ENCODE results near the gene MORN1. TPM values are rescaled to one million over a fixed set of nuclear protein-coding genes. Genes with fewer than 3 reads are reported as not detected.
A peak's percentile ranks its signal among the peaks of the same experiment; 100 is the strongest.

Gene MORN1
- total and polyA plus RNA-seq, 2 experiments from 2014 or later = 4.8 to 11.1 TPM

DNA sequence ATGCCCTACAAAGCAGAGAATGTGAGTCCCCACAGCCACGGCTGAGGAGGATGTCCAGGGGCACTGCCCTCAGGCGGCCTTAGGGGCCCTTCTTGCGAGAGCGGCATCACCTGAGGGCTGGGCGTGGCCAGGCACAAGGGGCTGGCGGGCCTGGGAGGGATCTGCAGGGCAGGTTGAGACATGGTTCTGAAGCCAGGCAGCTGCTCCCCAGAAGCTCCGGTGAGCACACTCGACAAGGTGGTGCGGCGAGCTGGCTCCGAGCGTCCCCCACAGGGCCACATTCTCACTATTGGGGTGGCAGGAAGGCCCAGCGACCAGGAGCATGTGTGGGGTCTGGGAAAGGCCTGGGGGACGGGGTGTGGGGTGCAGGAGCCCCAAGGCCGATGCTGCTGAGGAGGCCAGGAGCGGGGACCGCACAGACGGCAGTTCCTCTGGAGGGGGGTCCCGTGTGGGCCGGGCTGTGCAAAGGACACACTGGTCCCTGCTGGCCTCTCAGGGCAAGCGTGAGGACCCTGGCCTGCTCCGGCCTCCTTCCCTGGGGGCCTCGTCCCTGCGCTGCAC, 47.2 kb downstream of the MORN1 start:
- H3K4me1 Mint-ChIP-seq = peaks cover 5% of the 10 kb centered on the region; the same call in 1 of the 3 replicates
- no peak overlapping the region for H3K4me3 Mint-ChIP-seq
- Histone ChIP-seq H3K4me1 (ENCODE audit: insufficient read depth) (no peaks in the 10 kb centered on the region), H3K36me3 (ENCODE audit: insufficient read depth) (no peaks in the 10 kb centered on the region), H3K9me2 (ENCODE audit: insufficient read depth) (no peaks in the 10 kb centered on the region), H3K79me2 (replicated peaks; ENCODE audit: insufficient read depth) (no peaks in the 10 kb centered on the region), H4K20me1 (replicated peaks; ENCODE audit: insufficient read depth) (no peaks in the 10 kb centered on the region), H2AFZ (no peak overlapping the region), H3K4me2 (no peak overlapping the region), H3K27ac (ENCODE audit: low read depth) (no peak overlapping the region), H3K4me3 (no peak overlapping the region), H3F3A (replicated peaks; ENCODE audit: low read depth) (0 out of 2 replicates have a peak, but pooled peaks cover under 1% of the 10 kb centered on the region), H3K27me3 (ENCODE audit: insufficient read depth) (no peaks in the 10 kb centered on the region)
- H3K27ac Mint-ChIP-seq = no peak overlapping the region
- H3K9me3 Mint-ChIP-seq = peaks cover under 1% of the 10 kb centered on the region; the same call in 1 of the 3 replicates
- H3K27me3 Mint-ChIP-seq (ENCODE audit: insufficient read depth, low read depth, poor library complexity) = peaks cover 11% of the 10 kb centered on the region
- H3K36me3 Mint-ChIP-seq (ENCODE audit: low read depth) = no peaks in the 10 kb centered on the region; the same call in 2 of the 3 replicates
- no peak for DNase-seq (ENCODE audit: low spot score)
- TF ChIP-seq, protein P1, sequence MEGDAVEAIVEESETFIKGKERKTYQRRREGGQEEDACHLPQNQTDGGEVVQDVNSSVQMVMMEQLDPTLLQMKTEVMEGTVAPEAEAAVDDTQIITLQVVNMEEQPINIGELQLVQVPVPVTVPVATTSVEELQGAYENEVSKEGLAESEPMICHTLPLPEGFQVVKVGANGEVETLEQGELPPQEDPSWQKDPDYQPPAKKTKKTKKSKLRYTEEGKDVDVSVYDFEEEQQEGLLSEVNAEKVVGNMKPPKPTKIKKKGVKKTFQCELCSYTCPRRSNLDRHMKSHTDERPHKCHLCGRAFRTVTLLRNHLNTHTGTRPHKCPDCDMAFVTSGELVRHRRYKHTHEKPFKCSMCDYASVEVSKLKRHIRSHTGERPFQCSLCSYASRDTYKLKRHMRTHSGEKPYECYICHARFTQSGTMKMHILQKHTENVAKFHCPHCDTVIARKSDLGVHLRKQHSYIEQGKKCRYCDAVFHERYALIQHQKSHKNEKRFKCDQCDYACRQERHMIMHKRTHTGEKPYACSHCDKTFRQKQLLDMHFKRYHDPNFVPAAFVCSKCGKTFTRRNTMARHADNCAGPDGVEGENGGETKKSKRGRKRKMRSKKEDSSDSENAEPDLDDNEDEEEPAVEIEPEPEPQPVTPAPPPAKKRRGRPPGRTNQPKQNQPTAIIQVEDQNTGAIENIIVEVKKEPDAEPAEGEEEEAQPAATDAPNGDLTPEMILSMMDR (conservative IDR thresholded peaks at IDR 0.05; ENCODE audit: low read depth in 2 of 2) = no peak
- TF ChIP-seq NANOG (IDR thresholded peaks at IDR 0.05; ENCODE audit: borderline replicate concordance) (no peak), ZNF114 (CRISPR knock-in tag; IDR thresholded peaks at IDR 0.05) (no peak), EZH2 (IDR thresholded peaks at IDR 0.05; ENCODE audit: low read depth, unreplicated experiment) (no peak), CREB1 (CRISPR knock-in tag; IDR thresholded peaks at IDR 0.05; ENCODE audit: low read depth) (no peak), EZH2phosphoT487 (IDR thresholded peaks at IDR 0.05; ENCODE audit: unreplicated experiment) (no peak), STAT1 (IDR thresholded peaks at IDR 0.05; ENCODE audit: unreplicated experiment) (no peak), JUNB (IDR thresholded peaks at IDR 0.05; ENCODE audit: unreplicated experiment) (no peak), POLR2AphosphoS5 (IDR thresholded peaks at IDR 0.05; ENCODE audit: low read depth) (no peak), ZNF331 (CRISPR knock-in tag; IDR thresholded peaks at IDR 0.05; ENCODE audit: low read depth) (no peak)
- TF ChIP-seq, protein P2, sequence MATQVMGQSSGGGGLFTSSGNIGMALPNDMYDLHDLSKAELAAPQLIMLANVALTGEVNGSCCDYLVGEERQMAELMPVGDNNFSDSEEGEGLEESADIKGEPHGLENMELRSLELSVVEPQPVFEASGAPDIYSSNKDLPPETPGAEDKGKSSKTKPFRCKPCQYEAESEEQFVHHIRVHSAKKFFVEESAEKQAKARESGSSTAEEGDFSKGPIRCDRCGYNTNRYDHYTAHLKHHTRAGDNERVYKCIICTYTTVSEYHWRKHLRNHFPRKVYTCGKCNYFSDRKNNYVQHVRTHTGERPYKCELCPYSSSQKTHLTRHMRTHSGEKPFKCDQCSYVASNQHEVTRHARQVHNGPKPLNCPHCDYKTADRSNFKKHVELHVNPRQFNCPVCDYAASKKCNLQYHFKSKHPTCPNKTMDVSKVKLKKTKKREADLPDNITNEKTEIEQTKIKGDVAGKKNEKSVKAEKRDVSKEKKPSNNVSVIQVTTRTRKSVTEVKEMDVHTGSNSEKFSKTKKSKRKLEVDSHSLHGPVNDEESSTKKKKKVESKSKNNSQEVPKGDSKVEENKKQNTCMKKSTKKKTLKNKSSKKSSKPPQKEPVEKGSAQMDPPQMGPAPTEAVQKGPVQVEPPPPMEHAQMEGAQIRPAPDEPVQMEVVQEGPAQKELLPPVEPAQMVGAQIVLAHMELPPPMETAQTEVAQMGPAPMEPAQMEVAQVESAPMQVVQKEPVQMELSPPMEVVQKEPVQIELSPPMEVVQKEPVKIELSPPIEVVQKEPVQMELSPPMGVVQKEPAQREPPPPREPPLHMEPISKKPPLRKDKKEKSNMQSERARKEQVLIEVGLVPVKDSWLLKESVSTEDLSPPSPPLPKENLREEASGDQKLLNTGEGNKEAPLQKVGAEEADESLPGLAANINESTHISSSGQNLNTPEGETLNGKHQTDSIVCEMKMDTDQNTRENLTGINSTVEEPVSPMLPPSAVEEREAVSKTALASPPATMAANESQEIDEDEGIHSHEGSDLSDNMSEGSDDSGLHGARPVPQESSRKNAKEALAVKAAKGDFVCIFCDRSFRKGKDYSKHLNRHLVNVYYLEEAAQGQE (IDR thresholded peaks at IDR 0.05; ENCODE audit: unreplicated experiment) = no peak
- TF ChIP-seq, protein P3, sequence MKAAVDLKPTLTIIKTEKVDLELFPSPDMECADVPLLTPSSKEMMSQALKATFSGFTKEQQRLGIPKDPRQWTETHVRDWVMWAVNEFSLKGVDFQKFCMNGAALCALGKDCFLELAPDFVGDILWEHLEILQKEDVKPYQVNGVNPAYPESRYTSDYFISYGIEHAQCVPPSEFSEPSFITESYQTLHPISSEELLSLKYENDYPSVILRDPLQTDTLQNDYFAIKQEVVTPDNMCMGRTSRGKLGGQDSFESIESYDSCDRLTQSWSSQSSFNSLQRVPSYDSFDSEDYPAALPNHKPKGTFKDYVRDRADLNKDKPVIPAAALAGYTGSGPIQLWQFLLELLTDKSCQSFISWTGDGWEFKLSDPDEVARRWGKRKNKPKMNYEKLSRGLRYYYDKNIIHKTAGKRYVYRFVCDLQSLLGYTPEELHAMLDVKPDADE (IDR thresholded peaks at IDR 0.05) = no peak
- TF ChIP-seq, protein P4, sequence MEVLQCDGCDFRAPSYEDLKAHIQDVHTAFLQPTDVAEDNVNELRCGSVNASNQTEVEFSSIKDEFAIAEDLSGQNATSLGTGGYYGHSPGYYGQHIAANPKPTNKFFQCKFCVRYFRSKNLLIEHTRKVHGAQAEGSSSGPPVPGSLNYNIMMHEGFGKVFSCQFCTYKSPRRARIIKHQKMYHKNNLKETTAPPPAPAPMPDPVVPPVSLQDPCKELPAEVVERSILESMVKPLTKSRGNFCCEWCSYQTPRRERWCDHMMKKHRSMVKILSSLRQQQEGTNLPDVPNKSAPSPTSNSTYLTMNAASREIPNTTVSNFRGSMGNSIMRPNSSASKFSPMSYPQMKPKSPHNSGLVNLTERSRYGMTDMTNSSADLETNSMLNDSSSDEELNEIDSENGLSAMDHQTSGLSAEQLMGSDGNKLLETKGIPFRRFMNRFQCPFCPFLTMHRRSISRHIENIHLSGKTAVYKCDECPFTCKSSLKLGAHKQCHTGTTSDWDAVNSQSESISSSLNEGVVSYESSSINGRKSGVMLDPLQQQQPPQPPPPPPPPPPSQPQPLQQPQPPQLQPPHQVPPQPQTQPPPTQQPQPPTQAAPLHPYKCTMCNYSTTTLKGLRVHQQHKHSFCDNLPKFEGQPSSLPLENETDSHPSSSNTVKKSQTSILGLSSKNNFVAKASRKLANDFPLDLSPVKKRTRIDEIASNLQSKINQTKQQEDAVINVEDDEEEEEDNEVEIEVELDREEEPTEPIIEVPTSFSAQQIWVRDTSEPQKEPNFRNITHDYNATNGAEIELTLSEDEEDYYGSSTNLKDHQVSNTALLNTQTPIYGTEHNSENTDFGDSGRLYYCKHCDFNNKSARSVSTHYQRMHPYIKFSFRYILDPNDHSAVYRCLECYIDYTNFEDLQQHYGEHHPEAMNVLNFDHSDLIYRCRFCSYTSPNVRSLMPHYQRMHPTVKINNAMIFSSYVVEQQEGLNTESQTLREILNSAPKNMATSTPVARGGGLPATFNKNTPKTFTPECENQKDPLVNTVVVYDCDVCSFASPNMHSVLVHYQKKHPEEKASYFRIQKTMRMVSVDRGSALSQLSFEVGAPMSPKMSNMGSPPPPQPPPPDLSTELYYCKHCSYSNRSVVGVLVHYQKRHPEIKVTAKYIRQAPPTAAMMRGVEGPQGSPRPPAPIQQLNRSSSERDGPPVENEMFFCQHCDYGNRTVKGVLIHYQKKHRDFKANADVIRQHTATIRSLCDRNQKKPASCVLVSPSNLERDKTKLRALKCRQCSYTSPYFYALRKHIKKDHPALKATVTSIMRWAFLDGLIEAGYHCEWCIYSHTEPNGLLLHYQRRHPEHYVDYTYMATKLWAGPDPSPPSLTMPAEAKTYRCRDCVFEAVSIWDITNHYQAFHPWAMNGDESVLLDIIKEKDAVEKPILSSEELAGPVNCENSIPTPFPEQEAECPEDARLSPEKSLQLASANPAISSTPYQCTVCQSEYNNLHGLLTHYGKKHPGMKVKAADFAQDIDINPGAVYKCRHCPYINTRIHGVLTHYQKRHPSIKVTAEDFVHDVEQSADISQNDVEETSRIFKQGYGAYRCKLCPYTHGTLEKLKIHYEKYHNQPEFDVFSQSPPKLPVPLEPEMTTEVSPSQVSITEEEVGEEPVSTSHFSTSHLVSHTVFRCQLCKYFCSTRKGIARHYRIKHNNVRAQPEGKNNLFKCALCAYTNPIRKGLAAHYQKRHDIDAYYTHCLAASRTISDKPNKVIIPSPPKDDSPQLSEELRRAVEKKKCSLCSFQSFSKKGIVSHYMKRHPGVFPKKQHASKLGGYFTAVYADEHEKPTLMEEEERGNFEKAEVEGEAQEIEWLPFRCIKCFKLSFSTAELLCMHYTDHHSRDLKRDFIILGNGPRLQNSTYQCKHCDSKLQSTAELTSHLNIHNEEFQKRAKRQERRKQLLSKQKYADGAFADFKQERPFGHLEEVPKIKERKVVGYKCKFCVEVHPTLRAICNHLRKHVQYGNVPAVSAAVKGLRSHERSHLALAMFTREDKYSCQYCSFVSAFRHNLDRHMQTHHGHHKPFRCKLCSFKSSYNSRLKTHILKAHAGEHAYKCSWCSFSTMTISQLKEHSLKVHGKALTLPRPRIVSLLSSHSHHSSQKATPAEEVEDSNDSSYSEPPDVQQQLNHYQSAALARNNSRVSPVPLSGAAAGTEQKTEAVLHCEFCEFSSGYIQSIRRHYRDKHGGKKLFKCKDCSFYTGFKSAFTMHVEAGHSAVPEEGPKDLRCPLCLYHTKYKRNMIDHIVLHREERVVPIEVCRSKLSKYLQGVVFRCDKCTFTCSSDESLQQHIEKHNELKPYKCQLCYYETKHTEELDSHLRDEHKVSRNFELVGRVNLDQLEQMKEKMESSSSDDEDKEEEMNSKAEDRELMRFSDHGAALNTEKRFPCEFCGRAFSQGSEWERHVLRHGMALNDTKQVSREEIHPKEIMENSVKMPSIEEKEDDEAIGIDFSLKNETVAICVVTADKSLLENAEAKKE (CRISPR knock-in tag; IDR thresholded peaks at IDR 0.05) = no peak
- peak; percentile 36 for ATAC-seq

Data from GM23338 (cell line).